PC-9 (cell line): ENCODE results near the gene SHISAL2A.

Source experiments
- CTCF ChIP-seq: fragments of 200-600 bp; sonication (generic); conservative IDR thresholded peaks from 2 replicates; pipeline ENCODE4 v1.6.1; 2017; ENCODE audit warnings: mixed run types, antibody characterized with exemption, mild to moderate bottlenecking, moderate library complexity
- EZH2 ChIP-seq: fragments of 200-600 bp; sonication (generic); IDR thresholded peaks from 2 replicates; pipeline ENCODE4 v1.8.0; 2017; ENCODE audit warnings: antibody characterized with exemption, low read depth

DNA sequence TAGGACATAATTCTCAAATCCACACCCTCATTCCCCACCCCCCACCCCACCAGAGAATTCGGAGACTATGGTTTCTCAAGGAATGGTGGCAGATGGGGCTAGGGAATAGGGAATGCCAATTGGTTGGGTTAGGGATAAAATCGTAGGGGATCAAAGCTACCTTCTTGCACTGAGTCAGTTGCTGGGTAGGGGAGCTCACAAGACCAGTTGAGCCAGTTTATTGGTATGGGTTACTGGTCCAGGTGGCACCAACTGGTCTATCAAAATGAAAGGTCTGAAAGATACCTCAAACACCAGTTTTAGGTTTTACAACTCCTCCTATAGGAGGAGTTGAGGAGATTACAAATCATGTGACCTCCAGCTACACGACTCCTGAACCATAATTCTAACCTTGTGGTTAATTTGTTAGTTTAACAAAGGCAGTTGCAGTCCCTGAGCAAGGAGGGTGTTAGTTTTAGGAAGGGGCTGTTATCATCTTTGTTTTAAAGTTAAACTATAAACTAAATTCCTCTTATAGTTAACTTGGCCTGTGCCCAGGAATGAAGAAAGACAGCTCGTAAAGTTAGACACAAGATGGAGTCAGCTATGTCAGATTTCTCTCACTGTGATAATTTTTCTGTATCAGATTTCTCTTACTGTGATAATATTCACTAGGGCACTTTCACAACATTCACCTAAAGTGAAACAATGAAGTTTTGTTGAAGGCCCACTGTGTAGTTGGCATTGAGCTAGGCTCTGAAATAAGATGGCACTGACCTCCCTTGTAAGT lies 2.5 kb downstream of the SHISAL2A start:
- TF ChIP-seq CTCF: no peak
- TF ChIP-seq EZH2: no peak
